Pancreas (tissue), 10 donors: ENCODE measurements around the gene RARG. TPM values are rescaled to one million over a fixed set of nuclear protein-coding genes. Genes with fewer than 3 reads are reported as not detected.

ENCODE experiments used
- ATAC-seq, 4 donors: fragments of 200-7000 bp; cut with Tn5 transposase; one replicate each; pipeline versions ENCODE4 v1.8.0 to v1.9.1; 2020; ENCODE audit warnings: mild to moderate bottlenecking in 4 of 4, moderate library complexity in 4 of 4
- DNase-seq, 6 donors: peaks; one replicate each; pipeline ENCODE4 v3.0.0-alpha.2; 2020
- FAIRE-seq: peaks from 2 replicates; lab custom pipeline; 2012; peaks lifted over from hg19 to GRCh38; lab: Jason Lieb, UNC
- H3K27ac ChIP-seq, 4 donors: fragments of 200-600 bp; sonication (generic); 1 replicate in 3 of 4; 2 replicates in 1 of 4; pipeline versions ENCODE4 v1.5.0 to v1.8.0; 2020
- H3K27me3 ChIP-seq, 4 donors: fragments of 200-600 bp; one replicate each; pipeline ENCODE4 v1.8.0; 2021
- H3K36me3 ChIP-seq, 3 donors: fragments of 200-600 bp; sonication (generic) in 1 of 3; one replicate each; pipeline versions ENCODE4 v1.5.0 to v1.8.0; 2020 to 2021
- H3K4me1 ChIP-seq, 3 donors: fragments of 200-600 bp; one replicate each; pipeline ENCODE4 v1.8.0; 2021
- H3K4me3 ChIP-seq, 4 donors: fragments of 200-600 bp; sonication (generic) in 2 of 4; one replicate each; pipeline versions ENCODE4 v1.5.0 to v1.8.0; 2020 to 2021
- H3K9me3 ChIP-seq, 4 donors: fragments of 200-600 bp; one replicate each; pipeline ENCODE4 v1.8.0; 2021
- WGBS, 2 donors: extraction: QIAGEN DNeasy Blood & Tissue Kit; methylation state at CpG; one replicate each; pipeline ENCODE4 v1.1.7; 2013; 5-methylcytosine and 5-hydroxymethylcytosine counted together
- intact Hi-C, 3 donors: fragments of 100-400 bp; cut with DNase I; formaldehyde crosslinking; loops; one replicate each; pipeline versions ENCODE4 v1.11.1 to v1.14.2; 2022
- polyA plus RNA-seq, 2 donors: library from polyadenylated mRNA; stranded (reverse); fragments of 200-250 nt; gene quantifications; one replicate each; pipeline ENCODE4 v1.2.3, GENCODE V29; 2013
- total RNA-seq, 6 donors: library from RNA; stranded (reverse); fragmentation: NEBNext Ultra II Directional in 4 of 6; extraction: Animal tissue kit (Norgen Biotek cat#: 25700) in 4 of 6; gene quantifications; one replicate each; pipeline versions ENCODE4 v1.2.1 to v1.2.4, GENCODE V29; 2021 to 2023
- TF ChIP-seq, protein P1 (sequence below), 4 donors: fragments of 200-600 bp; sonication (generic) in 3 of 4; IDR thresholded peaks; one replicate each; pipeline versions ENCODE4 v1.5.0 to v1.8.0; 2021; ENCODE audit warnings: antibody characterized with exemption in 4 of 4
- donor health status: healthy with polysubstance abuse.
- donor health status: DM: no; HTN: no; CAD: no; lungs with moderate emphysema.
- donor health status: DM: no; HTN: no; CAD: no.
- donor health status: control.
- donor health status: control.
- donor health status: Bipolar disorder and iron deficiency.
- donor health status: DM: yes; HTN: yes; CAD: no.
- donor health status: DM: no; HTN: no; CAD: no.
- donor health status: DM: no; HTN: no; CAD: no.
- donor health status: DM: yes; HTN: yes; CAD: no.

The RARG gene
- total and polyA plus RNA-seq, 8 donors, result 4.4 to 18.7 (median 8.7) TPM

DNA sequence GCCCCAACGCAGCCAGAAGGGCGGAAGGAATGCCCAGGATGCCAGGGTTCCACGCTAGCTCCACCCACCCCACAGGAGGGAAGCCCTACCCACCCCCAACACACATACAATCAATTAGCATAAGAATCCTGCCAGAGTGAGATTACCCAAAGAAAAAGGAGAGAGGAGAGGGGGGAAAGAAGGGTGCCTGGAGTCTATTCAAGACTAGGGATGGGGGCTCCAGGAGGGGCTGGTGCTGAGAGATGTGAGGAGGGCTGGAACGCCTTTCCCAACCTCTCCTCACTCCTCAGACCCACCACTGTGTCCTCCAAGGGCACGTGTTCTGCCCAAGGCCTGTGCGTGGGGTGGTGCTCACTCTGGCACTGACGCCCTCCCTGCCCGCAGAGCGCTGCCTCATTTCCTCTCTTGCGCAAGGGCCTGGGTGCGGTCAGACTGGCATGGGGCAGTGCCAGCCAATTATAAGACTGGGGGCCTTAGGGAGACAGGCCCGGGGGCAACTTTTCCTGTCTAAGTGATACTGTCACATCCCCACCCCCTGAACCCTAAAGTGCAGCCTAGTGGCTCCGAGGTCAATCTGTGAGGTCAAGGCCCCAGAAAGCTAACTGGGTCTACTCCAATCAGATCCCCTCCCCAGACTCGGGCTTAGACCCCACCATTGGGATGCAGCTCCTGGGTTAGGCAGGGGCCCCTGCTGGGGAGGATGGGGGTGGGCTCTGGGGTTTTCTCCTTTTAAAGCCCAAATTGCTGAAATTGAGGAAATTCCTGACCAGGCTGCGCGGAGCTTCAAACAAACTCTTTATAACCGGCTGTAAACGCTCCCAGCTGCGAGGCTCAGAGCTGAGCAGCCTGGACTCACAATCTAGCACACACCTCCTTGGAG, 14.7 kb downstream of the RARG start:
- Histone ChIP-seq H3K27me3 (no peaks in the 10 kb centered on the region), H3K27ac (no peak overlapping the region), H3K9me3 (no peaks in the 10 kb centered on the region), H3K36me3 (peaks cover 0 to 4% (median 0%) of the 10 kb centered on the region in 3 donors), H3K4me1 (peaks cover 0 to 13% (median 5%) of the 10 kb centered on the region in 3 donors), H3K4me3 (no peak overlapping the region)
- DNase-seq (peak in 1 of 6 donors; percentile 29), FAIRE-seq (no peak), ATAC-seq (no peak)
- intact Hi-C loops, result loop anchor here (5.0 to 10.0 kb wide), 2 partner anchors 35 to 68 kb away; a partner anchor contains a TSS
- 67 to 71% methylated on average over 19 of the region's 19 CpGs for WGBS, 2 donors
- TF ChIP-seq, protein P1, sequence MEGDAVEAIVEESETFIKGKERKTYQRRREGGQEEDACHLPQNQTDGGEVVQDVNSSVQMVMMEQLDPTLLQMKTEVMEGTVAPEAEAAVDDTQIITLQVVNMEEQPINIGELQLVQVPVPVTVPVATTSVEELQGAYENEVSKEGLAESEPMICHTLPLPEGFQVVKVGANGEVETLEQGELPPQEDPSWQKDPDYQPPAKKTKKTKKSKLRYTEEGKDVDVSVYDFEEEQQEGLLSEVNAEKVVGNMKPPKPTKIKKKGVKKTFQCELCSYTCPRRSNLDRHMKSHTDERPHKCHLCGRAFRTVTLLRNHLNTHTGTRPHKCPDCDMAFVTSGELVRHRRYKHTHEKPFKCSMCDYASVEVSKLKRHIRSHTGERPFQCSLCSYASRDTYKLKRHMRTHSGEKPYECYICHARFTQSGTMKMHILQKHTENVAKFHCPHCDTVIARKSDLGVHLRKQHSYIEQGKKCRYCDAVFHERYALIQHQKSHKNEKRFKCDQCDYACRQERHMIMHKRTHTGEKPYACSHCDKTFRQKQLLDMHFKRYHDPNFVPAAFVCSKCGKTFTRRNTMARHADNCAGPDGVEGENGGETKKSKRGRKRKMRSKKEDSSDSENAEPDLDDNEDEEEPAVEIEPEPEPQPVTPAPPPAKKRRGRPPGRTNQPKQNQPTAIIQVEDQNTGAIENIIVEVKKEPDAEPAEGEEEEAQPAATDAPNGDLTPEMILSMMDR (IDR thresholded peaks at IDR 0.05), result no peak

DNA sequence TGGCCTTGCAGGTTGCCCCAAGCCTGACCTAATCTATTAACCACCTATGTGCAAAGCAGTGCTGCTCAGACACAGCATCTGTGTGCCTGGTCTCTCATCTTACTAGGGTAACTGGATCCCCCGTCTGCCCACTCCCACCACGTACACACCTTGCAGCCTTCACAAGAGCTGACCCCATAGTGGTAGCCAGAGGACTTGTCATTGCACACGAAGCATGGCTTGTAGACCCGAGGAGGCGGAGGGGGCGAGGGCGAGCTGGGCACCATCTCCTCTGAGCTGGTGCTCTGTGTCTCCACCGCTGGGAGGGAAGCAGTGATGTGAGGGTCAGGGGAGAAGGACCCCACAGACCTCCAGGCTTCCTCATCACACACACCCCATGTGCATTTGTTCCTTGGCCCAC, 16.5 kb downstream of the RARG start:
- no peaks in the 10 kb centered on the region for H3K27me3 ChIP-seq
- H3K9me3 ChIP-seq, result no peaks in the 10 kb centered on the region
- intact Hi-C loops, result loop anchor here (2.0 to 10.0 kb wide), 3 partner anchors 37 to 75 kb away; a partner anchor contains a TSS
- H3K36me3 ChIP-seq, result peaks cover 0 to 17% (median 0%) of the 10 kb centered on the region in 3 donors
- TF ChIP-seq, protein P1 (IDR thresholded peaks at IDR 0.05), result no peak
- H3K4me3 ChIP-seq, result no peak overlapping the region
- 80 to 85% methylated on average over 8 of the region's 8 CpGs for WGBS, 2 donors
- peaks cover 0 to 13% (median 5%) of the 10 kb centered on the region in 3 donors for H3K4me1 ChIP-seq
- H3K27ac ChIP-seq, result no peak overlapping the region
- ATAC-seq (no peak), DNase-seq (no peak), FAIRE-seq (no peak)

DNA sequence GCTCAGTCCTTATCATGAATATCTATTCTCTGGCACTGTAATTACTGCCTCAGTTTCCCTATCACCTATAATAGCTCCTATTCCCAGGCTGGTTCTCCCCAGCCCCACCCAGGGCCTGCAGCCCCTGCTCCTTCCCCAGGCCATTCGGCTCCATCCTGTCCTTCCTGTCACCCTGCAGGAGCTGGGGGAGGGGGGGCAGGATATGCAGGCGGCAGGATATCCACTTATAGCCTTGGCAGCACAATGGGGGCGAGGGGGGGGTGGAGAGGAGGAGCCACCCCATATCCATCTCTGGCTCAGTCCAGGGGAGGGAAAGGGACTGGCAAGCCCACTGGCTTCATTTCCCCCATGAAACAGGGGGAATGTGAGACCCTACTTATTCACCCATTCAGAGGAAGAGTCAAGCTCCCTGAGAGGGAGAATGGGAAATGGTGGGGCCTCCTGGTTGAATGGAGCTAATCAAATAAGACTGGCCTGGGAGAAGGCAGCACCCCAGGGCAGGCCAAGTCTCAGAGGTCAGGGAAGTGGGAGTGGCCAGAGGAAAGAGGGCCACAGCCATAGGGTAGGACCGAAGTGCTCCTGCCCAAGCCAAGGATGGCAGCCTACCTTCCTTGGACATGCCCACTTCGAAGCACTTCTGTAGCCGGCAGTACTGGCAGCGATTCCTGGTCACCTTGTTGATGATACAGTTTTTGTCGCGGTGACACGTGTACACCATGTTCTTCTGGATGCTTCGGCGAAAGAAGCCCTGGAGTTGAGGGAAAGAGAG, 17.1 kb downstream of the RARG start:
- H3K4me3 ChIP-seq, result no peak overlapping the region
- no peak overlapping the region for H3K27ac ChIP-seq
- no peaks in the 10 kb centered on the region for H3K9me3 ChIP-seq
- intact Hi-C loops, result loop anchor here (2.0 to 10.0 kb wide), 4 partner anchors 37 to 76 kb away; a partner anchor contains a TSS
- H3K36me3 ChIP-seq, result peaks cover 0 to 17% (median 0%) of the 10 kb centered on the region in 3 donors
- WGBS, 2 donors, result 73 to 75% methylated on average over 12 of the region's 12 CpGs
- FAIRE-seq (no peak), DNase-seq (no peak), ATAC-seq (no peak)
- peaks cover 0 to 13% (median 5%) of the 10 kb centered on the region in 3 donors for H3K4me1 ChIP-seq
- no peaks in the 10 kb centered on the region for H3K27me3 ChIP-seq
- TF ChIP-seq, protein P1 (IDR thresholded peaks at IDR 0.05), result no peak

DNA sequence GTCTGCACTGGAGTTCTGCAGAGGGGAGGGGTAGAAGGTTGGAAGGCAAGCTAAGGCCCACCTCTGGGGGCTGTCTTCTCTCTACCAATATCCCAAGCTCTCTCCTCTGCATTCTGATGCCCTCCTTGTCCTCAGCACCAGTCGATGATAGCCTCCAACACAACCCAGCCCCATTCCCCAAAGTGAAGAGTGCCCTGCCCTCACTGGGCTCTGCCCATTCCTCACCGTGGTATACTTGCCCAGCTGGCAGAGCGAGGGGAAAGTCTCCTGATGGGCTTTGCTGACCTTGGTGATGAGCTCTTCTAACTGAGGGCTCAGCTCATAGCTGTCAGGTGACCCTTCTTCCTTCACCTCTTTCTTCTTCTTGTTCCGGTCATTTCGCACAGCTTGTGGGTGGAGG, 17.8 kb downstream of the RARG start:
- Histone ChIP-seq H3K4me3 (no peak overlapping the region), H3K36me3 (peaks cover 0 to 17% (median 0%) of the 10 kb centered on the region in 3 donors), H3K27me3 (no peaks in the 10 kb centered on the region), H3K4me1 (peaks cover 0 to 13% (median under 1%) of the 10 kb centered on the region in 3 donors), H3K9me3 (no peaks in the 10 kb centered on the region), H3K27ac (no peak overlapping the region)
- intact Hi-C loops, result loop anchor here (2.0 to 10.0 kb wide), 3 partner anchors 71 to 77 kb away; no protein-coding TSS in a partner anchor
- TF ChIP-seq, protein P1 (IDR thresholded peaks at IDR 0.05), result no peak
- 75 to 83% methylated on average over 5 of the region's 5 CpGs for WGBS, 2 donors
- FAIRE-seq (no peak), DNase-seq (no peak), ATAC-seq (no peak)
